Activated T-cell treated with anti-CD3 and anti-CD28 coated beads for 4 hours (primary cell): Measurements from ENCODE around the gene TMEM145.

ENCODE experiments used
- DNase-seq: peaks from one replicate; pipeline ENCODE4 v3.0.0-alpha.2; 2020

The TMEM145 gene

DNA sequence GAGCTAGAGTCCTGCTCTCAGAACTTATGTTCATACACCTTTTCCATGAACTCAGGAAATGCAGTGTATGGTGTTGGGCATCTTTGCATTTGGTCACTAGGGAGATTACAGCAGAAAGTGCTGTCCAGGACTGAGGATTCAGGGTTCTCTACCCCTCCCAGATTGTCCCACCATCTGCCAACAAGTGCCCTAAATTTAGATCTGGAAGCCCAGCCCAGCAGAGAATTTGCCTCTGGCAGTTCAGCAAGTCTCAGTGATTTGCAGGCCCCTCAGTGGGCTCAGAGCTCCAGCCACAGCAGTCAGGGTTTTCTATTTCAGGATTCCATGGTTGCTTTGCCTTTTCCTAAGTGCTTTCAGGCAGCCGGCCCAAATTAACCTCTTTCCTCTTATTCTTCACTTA, 53.6 kb downstream of the TMEM145 start:
- no peak for DNase-seq

DNA sequence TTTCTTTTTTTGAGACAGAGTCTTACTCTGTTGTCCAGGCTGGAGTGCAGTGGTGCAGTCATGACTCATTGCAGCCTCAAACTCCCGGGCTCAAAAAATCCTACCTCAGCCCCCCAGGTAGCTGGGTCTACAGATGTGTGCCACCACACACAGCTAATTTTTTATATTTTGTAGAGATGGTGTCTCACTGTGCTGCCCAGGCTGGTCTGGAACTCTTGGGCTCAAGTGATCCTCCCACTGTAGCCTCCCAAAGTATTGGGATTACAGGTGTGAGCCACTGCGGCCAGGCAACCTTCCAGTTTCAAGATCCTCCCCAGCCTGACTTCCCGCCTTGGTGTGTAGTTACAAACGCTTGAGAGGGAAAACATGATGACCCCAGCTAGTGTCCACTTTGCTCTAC, 54.8 kb downstream of the TMEM145 start:
- DNase-seq, result no peak

DNA sequence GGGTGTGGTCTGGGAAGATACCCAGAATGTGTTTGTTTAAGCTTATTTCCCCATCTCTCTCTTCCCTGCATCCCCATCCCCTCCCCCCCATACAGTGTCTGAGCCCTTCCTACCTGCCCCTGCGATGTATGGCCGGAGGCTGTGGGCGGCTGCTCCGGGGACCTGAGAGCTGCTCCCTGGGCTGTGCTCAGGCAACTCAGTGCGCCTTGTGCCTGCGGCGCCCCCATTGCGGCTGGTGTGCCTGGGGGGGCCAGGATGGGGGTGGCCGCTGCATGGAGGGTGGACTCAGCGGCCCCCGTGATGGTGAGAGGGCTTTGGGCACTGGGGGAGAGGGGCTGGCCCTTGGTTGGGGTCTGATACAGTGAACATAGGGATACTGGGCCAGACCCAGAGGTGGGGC, 55.3 kb downstream of the TMEM145 start:
- DNase-seq, result no peak

DNA sequence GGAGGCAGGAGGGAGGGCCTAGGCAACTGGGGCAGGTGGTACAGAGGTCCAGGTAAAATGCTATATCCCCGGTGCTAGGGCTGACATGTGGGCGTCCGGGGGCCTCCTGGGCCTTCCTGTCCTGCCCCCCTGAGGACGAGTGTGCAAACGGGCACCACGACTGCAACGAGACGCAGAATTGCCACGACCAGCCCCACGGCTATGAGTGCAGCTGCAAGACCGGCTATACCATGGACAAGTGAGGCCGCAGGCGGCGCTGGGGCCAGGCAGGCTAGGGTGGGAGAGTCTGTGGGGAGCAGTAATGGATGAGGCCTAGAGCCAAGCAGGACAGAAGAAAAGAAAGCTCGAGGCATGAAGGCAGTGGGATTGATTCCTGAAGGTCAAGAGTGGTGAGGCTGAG, 55.7 kb downstream of the TMEM145 start:
- DNase-seq, result no peak

DNA sequence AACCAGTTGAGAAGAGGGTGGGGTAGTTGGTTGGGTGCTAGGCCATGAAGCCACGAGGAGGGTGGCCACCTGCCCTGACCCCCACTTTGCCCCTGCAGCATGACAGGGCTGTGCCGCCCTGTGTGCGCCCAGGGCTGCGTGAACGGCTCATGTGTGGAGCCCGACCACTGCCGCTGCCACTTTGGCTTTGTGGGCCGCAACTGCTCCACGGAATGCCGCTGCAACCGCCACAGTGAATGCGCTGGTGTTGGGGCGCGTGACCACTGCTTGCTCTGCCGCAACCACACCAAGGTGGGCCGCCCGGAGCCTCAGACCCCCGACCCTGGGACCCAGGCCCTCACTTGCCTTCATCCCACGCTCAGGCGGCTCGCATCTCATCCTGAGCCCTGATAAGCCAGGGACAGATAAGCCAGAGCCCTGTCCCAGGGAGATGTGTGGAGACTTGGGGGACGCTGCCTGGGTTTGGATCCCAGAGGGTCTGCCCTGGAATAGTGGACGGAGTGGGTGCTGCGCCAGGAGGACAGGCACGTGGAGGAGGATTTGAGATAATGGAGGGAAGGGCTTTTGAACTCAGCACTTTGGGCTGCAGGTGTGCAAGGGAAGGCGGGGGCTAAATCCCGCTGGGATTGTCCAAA, 56.4 kb downstream of the TMEM145 start:
- DNase-seq, result no peak

DNA sequence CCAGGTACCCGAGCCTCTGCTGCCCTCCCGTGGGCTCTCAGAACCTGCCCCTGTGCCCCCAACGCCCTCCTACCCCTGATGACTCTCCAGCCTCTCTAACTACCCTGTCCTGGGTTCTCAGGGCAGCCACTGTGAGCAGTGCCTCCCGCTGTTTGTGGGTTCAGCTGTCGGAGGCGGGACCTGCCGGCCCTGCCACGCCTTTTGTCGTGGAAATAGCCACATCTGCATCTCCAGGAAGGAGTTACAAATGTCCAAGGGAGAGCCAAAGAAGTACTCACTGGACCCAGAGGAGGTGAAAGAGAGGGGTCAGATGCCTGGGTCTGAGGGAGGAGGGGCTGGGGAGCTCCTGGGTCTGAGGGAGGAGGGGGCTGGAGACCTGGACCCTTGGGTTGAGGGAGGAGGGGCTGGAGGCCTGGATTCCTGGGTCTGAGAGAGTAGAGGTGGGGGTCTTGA, 57.0 kb downstream of the TMEM145 start:
- DNase-seq, result no peak

DNA sequence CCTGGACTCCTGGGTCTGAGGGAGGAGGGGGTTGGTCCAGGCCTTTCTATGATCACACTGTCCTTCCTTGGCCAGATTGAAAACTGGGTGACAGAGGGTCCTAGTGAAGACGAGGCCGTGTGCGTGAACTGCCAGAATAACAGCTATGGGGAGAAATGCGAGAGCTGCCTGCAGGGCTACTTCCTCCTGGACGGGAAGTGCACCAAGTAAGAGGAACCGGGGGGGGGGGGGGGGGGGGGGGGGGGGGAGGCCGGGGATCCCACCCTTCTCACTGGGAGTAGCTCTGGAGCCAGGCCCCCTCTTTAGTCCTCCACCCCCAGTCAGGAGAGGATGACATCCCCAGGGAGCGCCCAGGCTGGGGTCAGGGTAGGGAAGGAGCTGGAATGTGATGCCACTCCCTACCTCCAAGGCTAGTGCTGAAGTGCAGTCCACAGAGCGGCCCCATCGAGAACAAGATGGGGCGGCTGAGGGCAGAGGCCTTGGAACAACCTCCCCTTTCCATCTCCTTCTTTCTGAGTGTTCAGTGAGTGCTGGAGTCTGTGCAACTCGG, 57.6 kb downstream of the TMEM145 start:
- no peak for DNase-seq
